Measurements from ENCODE around the gene LAT.

Gene LAT

GRCh38 chr16:29009050-29009837, 24.4 kb downstream of the LAT start:
- no peak for FAIRE-seq

GRCh38 chr16:29009838-29010166, 24.9 kb downstream of the LAT start:
- FAIRE-seq, result no peak

DNA sequence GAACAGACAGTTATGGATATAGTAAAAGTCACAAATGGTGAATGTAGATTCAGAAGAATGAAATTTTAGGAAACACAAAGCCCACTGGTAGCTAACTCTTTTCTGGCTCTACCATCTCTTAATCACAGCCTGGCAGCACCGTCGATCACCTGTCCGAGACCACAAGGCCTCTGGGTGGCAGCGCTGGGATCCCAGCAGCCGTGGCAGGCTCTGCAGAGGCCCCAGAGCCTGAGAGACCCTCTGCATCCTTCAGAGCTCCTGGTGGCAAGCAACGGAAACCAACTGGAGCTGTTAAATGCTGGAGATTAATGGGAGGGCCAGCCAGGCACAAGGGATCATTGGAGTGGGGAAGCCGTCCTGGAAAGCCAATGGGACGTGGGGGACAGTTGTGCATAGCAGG, 26.3 kb downstream of the LAT start:
- no peak for FAIRE-seq

- no peak for FAIRE-seq
Measured at GRCh38 chr16:29011851-29012250, 27.0 kb downstream of the LAT start.

DNA sequence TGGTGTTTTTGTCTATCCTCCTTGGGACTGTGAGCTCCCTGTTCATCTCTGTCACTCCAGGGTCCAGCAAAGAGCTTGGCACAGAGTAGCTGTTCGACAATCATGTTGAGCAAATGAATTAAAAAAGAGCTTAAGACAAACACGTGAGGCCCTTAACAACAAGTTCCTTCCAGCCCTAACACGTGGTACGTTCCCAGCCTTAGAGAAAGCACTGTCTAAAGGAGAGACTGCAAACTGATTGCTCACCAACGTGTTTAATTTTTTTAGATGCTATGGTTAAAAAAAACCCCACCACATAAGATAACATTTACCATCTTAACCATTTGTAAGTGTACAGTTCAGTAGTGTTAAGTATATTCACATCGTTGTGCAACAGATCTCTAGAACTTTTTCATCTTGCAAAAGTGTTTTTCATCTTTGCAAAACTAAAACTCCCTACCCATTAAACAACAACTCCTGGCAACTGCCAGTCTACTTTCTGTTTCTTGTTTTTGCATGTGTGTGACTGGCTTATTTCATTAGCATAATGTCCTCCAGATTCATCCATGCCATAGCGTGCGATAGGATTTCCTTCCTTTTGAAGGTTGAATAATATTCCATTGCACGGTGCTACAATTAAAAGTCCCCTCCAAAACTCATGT, 28.2 kb downstream of the LAT start:
- no peak for FAIRE-seq

- FAIRE-seq, result no peak
Measured at GRCh38 chr16:29014561-29015069, 29.8 kb downstream of the LAT start.

DNA sequence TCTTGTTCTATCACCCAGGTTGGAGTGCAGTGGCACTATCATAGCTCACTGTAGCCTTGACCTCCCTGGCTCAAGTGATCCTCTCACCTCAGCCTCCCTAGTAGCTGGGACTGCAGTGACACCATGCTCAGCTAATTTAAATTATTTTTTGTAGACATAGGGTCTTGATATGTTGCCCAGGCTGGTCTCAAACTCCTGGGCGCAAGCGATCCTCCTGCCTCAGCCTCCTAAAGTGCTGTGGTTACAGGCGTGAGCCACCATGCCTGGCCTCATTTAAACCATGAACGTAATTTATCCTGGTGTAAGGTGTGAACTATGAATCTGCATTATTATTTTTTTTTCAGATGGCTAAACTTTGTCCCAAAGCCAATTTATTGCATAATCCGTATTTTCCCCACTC, 37.3 kb downstream of the LAT start:
- FAIRE-seq, result no peak

GRCh38 chr16:29023279-29024277, 38.7 kb downstream of the LAT start:
- FAIRE-seq, result no peak

DNA sequence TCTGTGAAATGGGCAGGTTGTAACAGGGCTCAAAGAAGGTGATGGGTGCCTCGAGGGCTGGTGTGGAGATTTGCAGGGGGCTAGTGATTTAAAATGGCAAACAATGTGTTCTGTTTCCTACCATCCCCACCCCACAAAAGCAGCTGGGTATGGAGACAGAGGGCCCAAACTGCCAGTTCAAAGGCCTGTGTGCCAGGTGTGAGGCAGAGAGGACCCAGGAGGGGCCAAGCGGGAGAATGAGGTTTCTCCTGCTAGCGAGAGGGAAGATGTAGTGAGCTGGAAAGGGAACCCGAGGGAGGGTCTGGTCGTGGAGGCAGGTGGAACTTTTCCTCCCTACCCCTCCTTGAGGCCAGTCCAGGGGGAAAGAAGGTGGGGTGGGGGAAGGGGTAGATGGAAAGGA, 39.4 kb downstream of the LAT start:
- no peak for FAIRE-seq

DNA sequence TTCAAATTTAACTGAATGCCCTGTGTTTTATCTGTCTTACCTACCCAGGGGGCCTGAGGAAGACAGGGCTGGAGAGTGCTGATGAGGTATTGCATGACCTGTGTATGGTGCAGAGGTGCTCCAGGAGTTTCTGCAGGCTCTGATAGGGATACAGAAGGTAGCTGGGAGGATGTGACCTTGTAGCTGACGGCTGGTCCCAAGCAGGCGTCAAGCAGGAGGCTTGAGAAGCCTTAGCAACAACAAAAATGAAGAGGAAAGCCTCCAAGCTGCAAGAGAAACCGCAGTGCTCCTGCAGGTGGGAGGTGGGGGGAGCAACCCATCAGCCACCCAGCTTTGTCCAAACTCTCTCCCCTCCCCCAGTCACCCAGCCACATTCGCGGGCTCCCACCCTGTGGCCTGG, 40.4 kb downstream of the LAT start:
- no peak for FAIRE-seq

DNA sequence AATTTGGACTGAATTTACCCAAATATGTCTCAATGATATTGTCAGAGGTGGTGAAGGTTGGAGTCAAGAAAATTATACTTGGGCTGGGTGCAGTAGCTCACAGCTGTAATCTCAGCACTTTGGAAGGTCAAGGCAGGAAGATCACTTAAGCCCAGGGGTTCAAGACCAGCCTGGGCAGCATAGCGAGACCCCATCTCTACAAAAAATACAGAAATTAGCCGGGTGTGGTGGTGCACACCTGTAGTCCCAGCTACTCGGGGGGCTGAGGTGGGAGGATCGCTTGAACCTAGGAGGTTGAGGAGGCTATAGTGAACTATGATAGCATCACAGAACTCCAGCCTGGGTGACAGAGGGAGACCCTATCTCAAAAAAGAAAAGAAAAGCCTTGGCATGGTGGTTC, 40.9 kb downstream of the LAT start:
- FAIRE-seq, result no peak

- no peak for FAIRE-seq
Measured at GRCh38 chr16:29028457-29029167, 43.8 kb downstream of the LAT start.

DNA sequence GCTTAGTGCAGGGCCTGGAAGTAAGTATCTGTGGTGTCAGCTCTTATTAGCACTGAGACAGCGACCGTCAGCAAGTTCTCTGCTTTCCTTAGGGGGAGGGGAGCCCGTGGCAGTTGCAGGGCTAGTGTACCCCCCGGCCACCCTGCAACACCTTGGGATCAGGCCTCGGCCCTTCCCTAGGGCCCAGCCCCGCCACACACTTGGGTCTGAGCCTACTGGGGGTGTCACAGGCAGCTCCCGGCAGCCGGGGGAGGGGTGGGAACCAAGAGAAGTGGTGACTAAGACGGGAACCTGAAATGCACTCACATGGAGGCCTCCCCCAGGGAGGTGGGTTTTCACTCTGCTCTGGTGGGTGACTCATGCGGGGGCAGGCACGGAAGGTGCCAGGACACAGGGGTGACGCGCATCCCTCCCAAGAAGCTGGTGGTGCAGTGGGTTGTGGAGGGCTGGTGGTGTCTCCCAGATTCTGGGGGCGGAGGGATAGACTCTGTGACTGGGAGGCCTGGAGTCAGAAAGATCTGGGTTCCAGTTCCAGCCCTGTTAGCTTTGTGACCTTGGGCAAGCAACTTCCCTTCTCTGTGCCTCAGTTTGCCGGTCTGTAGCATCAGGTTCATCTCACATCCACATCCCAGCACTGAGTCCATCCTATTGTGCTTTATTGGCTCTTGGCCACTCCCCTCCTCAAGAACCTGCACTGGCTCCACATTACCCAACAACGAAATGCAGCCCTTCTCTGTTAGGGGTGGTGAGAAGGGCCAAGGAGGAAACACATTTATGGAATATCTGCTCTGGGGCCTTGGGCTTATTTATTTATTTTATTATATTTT, 44.5 kb downstream of the LAT start:
- FAIRE-seq, result no peak

- FAIRE-seq, result no peak
Measured at GRCh38 chr16:29030086-29030840, 45.4 kb downstream of the LAT start.

All from islet of Langerhans (tissue), 1 donor.